Measurements from ENCODE around the gene CCNG2. TPM values are rescaled to one million over a fixed set of nuclear protein-coding genes. Genes with fewer than 3 reads are reported as not detected.
"Not testable (repeated sequence)": the region's sequence is repeated elsewhere in the genome, so short reads cannot be mapped to it uniquely, and the experiment has no call there.

The CCNG2 gene
- total and polyA plus RNA-seq, 2 of the 13 experiments (the other 11 are each of a cell fraction or from before 2014, with no cell fraction given), result 3.9 to 11.5 TPM

DNA sequence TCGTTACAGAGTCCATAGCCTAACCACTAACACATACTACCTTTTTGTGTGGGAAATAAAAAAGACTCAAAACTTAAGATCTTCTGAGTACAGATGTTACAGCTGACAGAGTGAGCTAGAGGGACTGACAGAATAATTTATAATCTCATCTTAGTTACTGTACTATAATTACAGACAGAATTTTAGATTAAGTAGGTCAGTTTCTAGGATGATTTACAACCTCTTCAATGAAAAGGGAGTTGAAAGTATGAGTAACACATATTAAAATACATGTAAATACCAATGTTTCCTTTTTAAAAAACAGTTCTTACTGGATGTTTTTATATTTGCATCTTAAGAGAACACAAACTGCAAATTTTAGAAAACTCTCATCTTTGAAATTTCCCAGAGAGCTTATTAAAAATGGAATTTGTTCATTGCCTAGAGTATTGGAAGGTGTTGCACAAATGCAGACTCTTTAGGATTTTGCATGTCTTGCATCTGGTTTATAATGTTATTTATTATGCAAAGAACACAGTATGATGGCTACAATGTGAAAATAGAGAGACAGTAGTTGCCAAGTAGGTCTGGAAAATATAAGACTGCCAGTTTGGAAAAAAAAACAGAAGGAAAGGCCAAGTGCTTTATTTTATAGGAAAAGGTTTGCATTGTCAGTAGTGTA, 24.2 kb upstream of the CCNG2 start:
- in situ Hi-C loops (cut with HindIII; ENCODE audit: extremely low pct_ligation_motif_present, low pct_unique_long_range_greater_than_20kb), result no loop called here
- CTCF ChIA-PET (ENCODE audit: low intra/inter-chr PET ratio, low total read pairs), result no interaction called here
- POLR2A ChIA-PET, result no interaction called here
- no TSS peak for BruUV-seq (replicated peaks)
- H3K9me3 ChIP-seq (ENCODE audit: low read length), result no peaks in the 10 kb centered on the region
- ATAC-seq (no peak), FAIRE-seq (no peak), DNase-seq (ENCODE audit: low spot score) (no peak)
- no peak overlapping the region for H3K4me2 ChIP-seq (ENCODE audit: low read depth, low read length)
- H2AFZ ChIP-seq (ENCODE audit: low read length), result no peak overlapping the region
- no peaks in the 10 kb centered on the region for H3K27me3 ChIP-seq (ENCODE audit: control insufficient read depth in 1 of 2, insufficient read depth in 2 of 2, low read length in 2 of 2)
- no peak overlapping the region for H3K9ac ChIP-seq (ENCODE audit: insufficient read depth, low read depth, low read length)
- H3K4me1 ChIP-seq (ENCODE audit: insufficient read depth, low read length), result no peaks in the 10 kb centered on the region
- no peaks in the 10 kb centered on the region for H3K79me2 ChIP-seq (ENCODE audit: insufficient read depth, low read length)
- no peaks in the 10 kb centered on the region for H4K20me1 ChIP-seq (ENCODE audit: insufficient read depth, low read length)
- intact Hi-C loops (cut with micrococcal nuclease; ENCODE audit: unreplicated experiment), result no loop called here
- H3K4me3 ChIP-seq (replicated peaks in 1 of 3; ENCODE audit: insufficient read depth in 1 of 3, low read depth in 2 of 3, low read length in 3 of 3), result no peak overlapping the region
- no peaks in the 10 kb centered on the region for H3K36me3 ChIP-seq (replicated peaks in 1 of 2; ENCODE audit: control insufficient read depth in 1 of 2, insufficient read depth in 2 of 2, low read length in 2 of 2)
- 5% methylated on average over 1 of the region's 1 CpG for WGBS (ENCODE audit: low lambda C conversion rate)
- TF ChIP-seq ZNF441 (CRISPR knock-in tag; IDR thresholded peaks at IDR 0.05; ENCODE audit: borderline replicate concordance), result no peak
- TF ChIP-seq ZNF205 (CRISPR knock-in tag; IDR thresholded peaks at IDR 0.05), result no peak
- TF ChIP-seq, protein P1, sequence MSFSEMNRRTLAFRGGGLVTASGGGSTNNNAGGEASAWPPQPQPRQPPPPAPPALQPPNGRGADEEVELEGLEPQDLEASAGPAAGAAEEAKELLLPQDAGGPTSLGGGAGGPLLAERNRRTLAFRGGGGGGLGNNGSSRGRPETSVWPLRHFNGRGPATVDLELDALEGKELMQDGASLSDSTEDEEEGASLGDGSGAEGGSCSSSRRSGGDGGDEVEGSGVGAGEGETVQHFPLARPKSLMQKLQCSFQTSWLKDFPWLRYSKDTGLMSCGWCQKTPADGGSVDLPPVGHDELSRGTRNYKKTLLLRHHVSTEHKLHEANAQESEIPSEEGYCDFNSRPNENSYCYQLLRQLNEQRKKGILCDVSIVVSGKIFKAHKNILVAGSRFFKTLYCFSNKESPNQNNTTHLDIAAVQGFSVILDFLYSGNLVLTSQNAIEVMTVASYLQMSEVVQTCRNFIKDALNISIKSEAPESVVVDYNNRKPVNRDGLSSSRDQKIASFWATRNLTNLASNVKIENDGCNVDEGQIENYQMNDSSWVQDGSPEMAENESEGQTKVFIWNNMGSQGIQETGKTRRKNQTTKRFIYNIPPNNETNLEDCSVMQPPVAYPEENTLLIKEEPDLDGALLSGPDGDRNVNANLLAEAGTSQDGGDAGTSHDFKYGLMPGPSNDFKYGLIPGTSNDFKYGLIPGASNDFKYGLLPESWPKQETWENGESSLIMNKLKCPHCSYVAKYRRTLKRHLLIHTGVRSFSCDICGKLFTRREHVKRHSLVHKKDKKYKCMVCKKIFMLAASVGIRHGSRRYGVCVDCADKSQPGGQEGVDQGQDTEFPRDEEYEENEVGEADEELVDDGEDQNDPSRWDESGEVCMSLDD (CRISPR knock-in tag; IDR thresholded peaks at IDR 0.05; ENCODE audit: borderline replicate concordance), result no peak
- TF ChIP-seq SETDB1 (CRISPR knock-in tag; IDR thresholded peaks at IDR 0.05; ENCODE audit: borderline replicate concordance), result no peak
- no peak for TF ChIP-seq WIZ (CRISPR knock-in tag; IDR thresholded peaks at IDR 0.05)
- no peak for TF ChIP-seq TAF1 (CRISPR knock-in tag; IDR thresholded peaks at IDR 0.05)
- no peak for TF ChIP-seq NAIF1 (CRISPR knock-in tag; IDR thresholded peaks at IDR 0.05; ENCODE audit: borderline replicate concordance)
- TF ChIP-seq ZNF44 (CRISPR knock-in tag; IDR thresholded peaks at IDR 0.05), result no peak
- TF ChIP-seq ZNF263 (CRISPR knock-in tag; IDR thresholded peaks at IDR 0.05), result no peak
- no peak for TF ChIP-seq GLI4 (CRISPR knock-in tag; IDR thresholded peaks at IDR 0.05; ENCODE audit: borderline replicate concordance)
- no peak for TF ChIP-seq KMT2B (CRISPR knock-in tag; IDR thresholded peaks at IDR 0.05)
- TF ChIP-seq ZSCAN21 (CRISPR knock-in tag; IDR thresholded peaks at IDR 0.05; ENCODE audit: borderline replicate concordance), result no peak
- TF ChIP-seq, protein P2, sequence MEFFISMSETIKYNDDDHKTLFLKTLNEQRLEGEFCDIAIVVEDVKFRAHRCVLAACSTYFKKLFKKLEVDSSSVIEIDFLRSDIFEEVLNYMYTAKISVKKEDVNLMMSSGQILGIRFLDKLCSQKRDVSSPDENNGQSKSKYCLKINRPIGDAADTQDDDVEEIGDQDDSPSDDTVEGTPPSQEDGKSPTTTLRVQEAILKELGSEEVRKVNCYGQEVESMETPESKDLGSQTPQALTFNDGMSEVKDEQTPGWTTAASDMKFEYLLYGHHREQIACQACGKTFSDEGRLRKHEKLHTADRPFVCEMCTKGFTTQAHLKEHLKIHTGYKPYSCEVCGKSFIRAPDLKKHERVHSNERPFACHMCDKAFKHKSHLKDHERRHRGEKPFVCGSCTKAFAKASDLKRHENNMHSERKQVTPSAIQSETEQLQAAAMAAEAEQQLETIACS (CRISPR knock-in tag; IDR thresholded peaks at IDR 0.05), result no peak
- TF ChIP-seq ZBTB42 (CRISPR knock-in tag; IDR thresholded peaks at IDR 0.05), result no peak
- TF ChIP-seq HNRNPH1 (optimal IDR thresholded peaks at IDR 0.05; ENCODE audit: low read depth, low read length), result no peak
- no peak for TF ChIP-seq ERF (CRISPR knock-in tag; IDR thresholded peaks at IDR 0.05)
- TF ChIP-seq CBFB (CRISPR knock-in tag; IDR thresholded peaks at IDR 0.05), result no peak
- no peak for TF ChIP-seq ZNF558 (CRISPR knock-in tag; IDR thresholded peaks at IDR 0.05; ENCODE audit: borderline replicate concordance)
- no peak overlapping the region for H3K27ac ChIP-seq (ENCODE audit: extremely low read length, insufficient read depth, low read length)

DNA sequence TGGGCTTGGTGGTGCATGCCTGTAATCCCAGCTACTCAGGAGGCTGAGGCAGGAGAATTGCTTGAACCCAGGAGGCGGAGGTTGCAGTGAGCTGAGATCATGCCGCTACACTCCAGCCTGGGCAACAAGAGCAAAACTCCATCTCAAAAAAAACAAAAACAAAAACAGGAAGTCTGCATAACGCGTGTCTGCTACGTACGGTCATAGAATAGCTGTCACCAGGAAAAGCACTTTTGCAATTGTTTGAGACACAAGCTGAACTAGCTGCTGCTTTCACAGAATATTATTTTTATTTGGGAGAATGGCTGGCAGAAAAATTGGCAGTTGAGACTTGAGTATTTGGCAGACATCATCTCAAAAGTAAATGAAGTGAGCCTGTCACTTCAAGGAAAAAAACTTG, 19.6 kb upstream of the CCNG2 start:
- H3K9ac ChIP-seq (ENCODE audit: insufficient read depth, low read depth, low read length); H3K79me2 ChIP-seq (ENCODE audit: insufficient read depth, low read length); H3K36me3 ChIP-seq (replicated peaks in 1 of 2; ENCODE audit: control insufficient read depth in 1 of 2, insufficient read depth in 2 of 2, low read length in 2 of 2); POLR2A ChIA-PET; H3K4me3 ChIP-seq (replicated peaks in 1 of 3; ENCODE audit: insufficient read depth in 1 of 3, low read depth in 2 of 3, low read length in 3 of 3); H2AFZ ChIP-seq (ENCODE audit: low read length); BruUV-seq (replicated peaks); in situ Hi-C loops (cut with HindIII; ENCODE audit: extremely low pct_ligation_motif_present, low pct_unique_long_range_greater_than_20kb); H3K27me3 ChIP-seq (ENCODE audit: control insufficient read depth in 1 of 2, insufficient read depth in 2 of 2, low read length in 2 of 2); FAIRE-seq; ATAC-seq; CTCF ChIA-PET (ENCODE audit: low intra/inter-chr PET ratio, low total read pairs); DNase-seq (ENCODE audit: low spot score); intact Hi-C loops (cut with micrococcal nuclease; ENCODE audit: unreplicated experiment); H3K9me3 ChIP-seq (ENCODE audit: low read length); H4K20me1 ChIP-seq (ENCODE audit: insufficient read depth, low read length); H3K4me1 ChIP-seq (ENCODE audit: insufficient read depth, low read length); H3K4me2 ChIP-seq (ENCODE audit: low read depth, low read length); H3K27ac ChIP-seq (ENCODE audit: extremely low read length, insufficient read depth, low read length): not testable (repeated sequence)
- 50% methylated on average over 6 of the region's 6 CpGs for WGBS (ENCODE audit: low lambda C conversion rate)

Data from HepG2 (cell line).